GM10266 (cell line): ENCODE data around the gene NEU2.

Experiments
- DNase-seq: peaks from one replicate; pipeline ENCODE4 v3.0.0; 2012; ENCODE audit errors: extremely low spot score
- TF ChIP-seq, protein P1 (sequence below): IDR thresholded peaks from 2 replicates; pipeline ENCODE4 v1.5.1; 2012; ENCODE audit warnings: mild to moderate bottlenecking, low read depth; ENCODE audit not compliant: control insufficient read depth, insufficient read depth; ENCODE audit errors: missing control alignments

The NEU2 gene

DNA sequence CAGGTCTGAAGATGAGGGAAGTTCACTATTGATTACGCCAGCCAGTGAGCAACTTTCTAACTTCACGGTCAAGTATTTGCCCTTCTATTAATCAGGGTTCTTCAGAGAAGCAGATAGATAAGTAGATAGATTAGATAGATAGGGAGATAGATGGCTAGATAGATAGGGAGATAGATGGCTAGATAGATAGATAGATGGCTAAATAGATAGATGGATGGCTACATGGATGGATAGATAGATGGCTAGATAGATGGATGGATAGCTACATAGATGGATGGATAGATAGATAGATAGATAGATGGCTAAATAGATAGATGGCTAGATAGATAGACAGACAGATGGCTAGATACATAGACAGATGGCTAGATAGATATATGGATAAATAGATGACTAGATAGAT lies 22.9 kb downstream of the NEU2 start:
- TF ChIP-seq, protein P1, sequence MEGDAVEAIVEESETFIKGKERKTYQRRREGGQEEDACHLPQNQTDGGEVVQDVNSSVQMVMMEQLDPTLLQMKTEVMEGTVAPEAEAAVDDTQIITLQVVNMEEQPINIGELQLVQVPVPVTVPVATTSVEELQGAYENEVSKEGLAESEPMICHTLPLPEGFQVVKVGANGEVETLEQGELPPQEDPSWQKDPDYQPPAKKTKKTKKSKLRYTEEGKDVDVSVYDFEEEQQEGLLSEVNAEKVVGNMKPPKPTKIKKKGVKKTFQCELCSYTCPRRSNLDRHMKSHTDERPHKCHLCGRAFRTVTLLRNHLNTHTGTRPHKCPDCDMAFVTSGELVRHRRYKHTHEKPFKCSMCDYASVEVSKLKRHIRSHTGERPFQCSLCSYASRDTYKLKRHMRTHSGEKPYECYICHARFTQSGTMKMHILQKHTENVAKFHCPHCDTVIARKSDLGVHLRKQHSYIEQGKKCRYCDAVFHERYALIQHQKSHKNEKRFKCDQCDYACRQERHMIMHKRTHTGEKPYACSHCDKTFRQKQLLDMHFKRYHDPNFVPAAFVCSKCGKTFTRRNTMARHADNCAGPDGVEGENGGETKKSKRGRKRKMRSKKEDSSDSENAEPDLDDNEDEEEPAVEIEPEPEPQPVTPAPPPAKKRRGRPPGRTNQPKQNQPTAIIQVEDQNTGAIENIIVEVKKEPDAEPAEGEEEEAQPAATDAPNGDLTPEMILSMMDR: no peak
- DNase-seq: no peak

- no peak for DNase-seq
- TF ChIP-seq, protein P1: no peak
These were observed 24.6 kb downstream of the NEU2 start for GRCh38 chr2:233056961-233057605.

- no peak for DNase-seq
- TF ChIP-seq, protein P1: no peak
These were observed 26.5 kb downstream of the NEU2 start for GRCh38 chr2:233058717-233059546.

DNA sequence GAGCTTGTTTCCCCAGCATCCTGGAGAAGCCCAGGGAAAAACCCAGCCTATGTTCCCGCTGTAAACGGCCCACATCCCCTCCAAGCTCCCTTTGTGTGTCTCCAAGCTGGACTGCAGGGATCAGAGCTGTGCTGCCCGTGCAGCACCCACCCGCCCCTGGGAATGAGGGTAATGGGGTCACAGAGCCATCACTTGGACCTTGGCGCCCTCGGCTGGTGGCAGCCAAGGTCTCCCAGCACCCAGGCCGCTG lies 27.0 kb downstream of the NEU2 start:
- no peak for DNase-seq
- TF ChIP-seq, protein P1: peak; percentile 71

GRCh38 chr2:233059797-233060500 lies 27.5 kb downstream of the NEU2 start, which contains the start of gene INPP5D:
INPP5D (plus strand) TSS chr2:233060342; CDS start chr2:233060479, 137 bp downstream.
- TF ChIP-seq, protein P1: no peak
- peak; percentile 71 for DNase-seq

GRCh38 chr2:233060501-233060979 lies 28.1 kb downstream of the NEU2 start:
- DNase-seq: no peak
- TF ChIP-seq, protein P1: no peak
